HEK293T (cell line): ENCODE data around the gene PROCA1.

Source experiments
- CTCF ChIA-PET: fragments of 350-600 bp; formaldehyde crosslinking; extraction: SDS; loops from one replicate; lab custom pipeline; 2021; ENCODE audit warnings: antibody characterized with exemption, inconsistent platforms; lab: Yijun Ruan, JAX
- POLR2A ChIA-PET: fragments of 350-600 bp; formaldehyde crosslinking; extraction: SDS; loops from one replicate; lab custom pipeline; 2020; ENCODE audit warnings: antibody characterized with exemption, inconsistent platforms; lab: Yijun Ruan, JAX
- DNase-seq: peaks from one replicate; pipeline ENCODE4 v3.0.0; 2012; ENCODE audit warnings: mixed read lengths; ENCODE audit errors: extremely low spot score
- ARNT ChIP-seq: fragments of 450-650 bp; IDR thresholded peaks from 2 replicates; pipeline ENCODE4 v1.6.1; 2017; ENCODE audit warnings: mild to moderate bottlenecking
- BHLHE40 ChIP-seq: fragments of 450-650 bp; IDR thresholded peaks from 2 replicates; pipeline ENCODE4 v1.6.1; 2016; ENCODE audit warnings: mild to moderate bottlenecking, moderate library complexity, borderline replicate concordance
- CTBP1 ChIP-seq: fragments of 450-650 bp; IDR thresholded peaks from 2 replicates; pipeline ENCODE4 v1.6.1; 2016; ENCODE audit warnings: borderline replicate concordance
- ELF4 ChIP-seq: fragments of 450-650 bp; IDR thresholded peaks from 2 replicates; pipeline ENCODE4 v1.6.1; 2017; ENCODE audit warnings: antibody characterized with exemption
- FOXA1 ChIP-seq: fragments of 450-650 bp; IDR thresholded peaks from 2 replicates; pipeline ENCODE4 v1.6.1; 2016; ENCODE audit warnings: mild to moderate bottlenecking
- FOXK2 ChIP-seq: fragments of 450-650 bp; IDR thresholded peaks from 2 replicates; pipeline ENCODE4 v1.6.1; 2016; ENCODE audit warnings: mild to moderate bottlenecking
- FOXM1 ChIP-seq: fragments of 450-650 bp; IDR thresholded peaks from 2 replicates; pipeline ENCODE4 v1.6.1; 2017; ENCODE audit warnings: mild to moderate bottlenecking, borderline replicate concordance
- HDGF ChIP-seq: fragments of 450-650 bp; IDR thresholded peaks from 2 replicates; pipeline ENCODE4 v1.6.1; 2017; ENCODE audit warnings: antibody characterized with exemption, borderline replicate concordance
- L3MBTL2 ChIP-seq: fragments of 450-650 bp; conservative IDR thresholded peaks from 2 replicates; pipeline ENCODE4 v1.6.1; 2016; ENCODE audit warnings: mild to moderate bottlenecking
- LEF1 ChIP-seq: fragments of 450-650 bp; IDR thresholded peaks from 2 replicates; pipeline ENCODE4 v1.6.1; 2017; ENCODE audit warnings: mild to moderate bottlenecking, borderline replicate concordance
- NFRKB ChIP-seq: fragments of 450-650 bp; IDR thresholded peaks from 2 replicates; pipeline ENCODE4 v1.6.1; 2016; ENCODE audit warnings: mild to moderate bottlenecking, moderate library complexity
- PKNOX1 ChIP-seq: fragments of 450-650 bp; IDR thresholded peaks from 2 replicates; pipeline ENCODE4 v1.6.1; 2016
- SP1 ChIP-seq: fragments of 450-650 bp; IDR thresholded peaks from 2 replicates; pipeline ENCODE4 v1.6.1; 2017
- SUZ12 ChIP-seq: fragments of 450-650 bp; IDR thresholded peaks from 2 replicates; pipeline ENCODE4 v1.6.1; 2016; ENCODE audit warnings: mild to moderate bottlenecking
- TARDBP ChIP-seq: fragments of 450-650 bp; IDR thresholded peaks from 2 replicates; pipeline ENCODE4 v1.6.1; 2016
- ZNF384 ChIP-seq: fragments of 450-650 bp; IDR thresholded peaks from 2 replicates; pipeline ENCODE4 v1.6.1; 2016

PROCA1 gene

DNA sequence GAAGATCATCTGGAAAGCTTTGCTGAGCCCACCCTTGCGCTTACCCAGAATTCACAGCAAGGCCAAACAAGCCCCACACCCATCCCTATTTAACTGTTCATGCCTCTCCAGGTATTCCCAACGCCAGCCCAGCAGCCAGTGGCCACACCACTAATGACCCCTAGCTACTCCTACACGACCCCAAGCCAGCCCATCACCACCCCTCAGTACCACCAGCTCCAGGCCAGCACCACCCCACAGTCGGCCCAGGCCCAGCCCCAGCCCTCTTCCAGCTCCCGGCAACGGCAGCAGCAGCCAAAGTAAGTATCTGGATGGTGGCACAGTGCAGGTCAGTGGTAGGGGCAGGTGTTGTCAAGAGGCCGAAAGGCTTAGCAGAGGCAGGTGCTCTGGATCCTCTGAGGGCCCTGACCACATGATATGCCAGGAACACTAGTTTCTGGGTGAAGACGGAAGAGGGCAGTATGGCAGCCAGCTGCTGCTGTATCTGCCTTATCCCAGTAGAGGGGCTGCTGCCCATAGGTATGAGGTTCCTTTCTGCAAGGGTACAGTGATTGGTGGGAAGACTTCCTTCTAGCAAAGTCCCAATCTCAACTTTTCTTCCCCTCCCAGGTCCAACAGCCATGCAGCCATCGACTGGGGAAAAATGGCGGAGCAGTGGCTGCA, 10.7 kb downstream of the PROCA1 start:
- no peak for DNase-seq
- ChIA-PET CTCF (interaction anchor here (0.5 kb wide), 1 partner anchor 15 kb away, joined by 3 read pairs; no protein-coding TSS in a partner anchor), POLR2A (interaction anchor here (2.6 to 15.7 kb wide), 2 partner anchors 10 to 23 kb away, joined by 25 to 309 read pairs; partner anchors contain the start of genes NEK8, PROCA1, RPL23A and TLCD1)
- TF ChIP-seq SP1 (no peak), FOXK2 (no peak), L3MBTL2 (no peak), TARDBP (no peak), FOXA1 (no peak), FOXM1 (no peak), CTBP1 (no peak), HDGF (no peak), BHLHE40 (no peak), NFRKB (no peak), ARNT (no peak), PKNOX1 (no peak), ELF4 (no peak), SUZ12 (no peak), ZNF384 (no peak), LEF1 (no peak)

DNA sequence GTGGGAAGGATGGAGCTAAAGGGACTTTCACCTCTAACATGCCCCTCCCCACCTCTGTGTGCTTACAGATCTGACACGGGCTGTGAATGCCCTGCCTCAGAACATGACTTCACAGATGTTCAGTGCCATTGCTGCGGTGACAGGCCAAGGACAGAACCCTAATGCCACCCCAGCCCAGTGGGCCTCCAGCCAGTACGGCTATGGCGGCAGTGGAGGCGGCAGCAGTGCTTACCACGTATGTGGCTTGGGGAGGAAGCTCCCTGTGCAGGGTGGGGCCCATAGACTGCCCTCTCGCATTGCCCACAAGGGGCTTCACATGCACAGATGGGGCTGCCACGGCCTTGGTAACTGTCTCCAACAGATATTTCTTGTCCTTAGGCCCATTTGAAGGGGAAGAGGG, 11.4 kb downstream of the PROCA1 start:
- CTCF ChIA-PET = interaction anchor here (0.5 kb wide), 1 partner anchor 15 kb away, joined by 3 read pairs; no protein-coding TSS in a partner anchor
- TF ChIP-seq FOXK2 = no peak
- TF ChIP-seq SP1 = no peak
- no peak for TF ChIP-seq ELF4
- TF ChIP-seq TARDBP = no peak
- no peak for TF ChIP-seq LEF1
- TF ChIP-seq ARNT = no peak
- no peak for TF ChIP-seq FOXM1
- no peak for TF ChIP-seq PKNOX1
- DNase-seq = no peak
- POLR2A ChIA-PET = interaction anchor here (2.6 to 15.7 kb wide), 2 partner anchors 11 to 24 kb away, joined by 25 to 309 read pairs; partner anchors contain the start of genes NEK8, PROCA1, RPL23A and TLCD1

GRCh38 chr17:28698253-28698941, 13.3 kb downstream of the PROCA1 start:
- DNase-seq = no peak
- TF ChIP-seq HDGF (no peak), NFRKB (no peak), FOXK2 (no peak), ARNT (no peak), ZNF384 (no peak), FOXM1 (no peak), CTBP1 (no peak), BHLHE40 (no peak), ELF4 (no peak), LEF1 (no peak), SUZ12 (no peak), PKNOX1 (no peak), SP1 (no peak), TARDBP (no peak), L3MBTL2 (no peak), FOXA1 (no peak)
- POLR2A ChIA-PET = interaction anchor here (1.2 to 15.7 kb wide), 3 partner anchors 13 to 26 kb away, joined by 3 to 309 read pairs (median 3); partner anchors contain the start of genes NEK8, PROCA1, RPL23A and TLCD1
- CTCF ChIA-PET = no interaction called here

GRCh38 chr17:28693869-28694268, 17.8 kb downstream of the PROCA1 start:
- POLR2A ChIA-PET = interaction anchor here (0.8 to 2.0 kb wide), 6 partner anchors 11 to 122 kb away, joined by 3 to 7 read pairs (median 4); partner anchors contain the start of genes BLTP2, PIGS and RPL23A
- DNase-seq = no peak
- no peak for TF ChIP-seq ELF4
- no peak for TF ChIP-seq L3MBTL2
- no peak for TF ChIP-seq SP1
- no peak for TF ChIP-seq SUZ12
- no peak for TF ChIP-seq FOXA1
- no peak for TF ChIP-seq TARDBP
- TF ChIP-seq PKNOX1 = no peak
- no peak for TF ChIP-seq ARNT
- TF ChIP-seq BHLHE40 = no peak
- no peak for TF ChIP-seq LEF1
- no peak for TF ChIP-seq NFRKB
- no peak for TF ChIP-seq FOXK2
- no peak for TF ChIP-seq CTBP1
- TF ChIP-seq FOXM1 = no peak
- TF ChIP-seq ZNF384 = no peak
- CTCF ChIA-PET = no interaction called here

DNA sequence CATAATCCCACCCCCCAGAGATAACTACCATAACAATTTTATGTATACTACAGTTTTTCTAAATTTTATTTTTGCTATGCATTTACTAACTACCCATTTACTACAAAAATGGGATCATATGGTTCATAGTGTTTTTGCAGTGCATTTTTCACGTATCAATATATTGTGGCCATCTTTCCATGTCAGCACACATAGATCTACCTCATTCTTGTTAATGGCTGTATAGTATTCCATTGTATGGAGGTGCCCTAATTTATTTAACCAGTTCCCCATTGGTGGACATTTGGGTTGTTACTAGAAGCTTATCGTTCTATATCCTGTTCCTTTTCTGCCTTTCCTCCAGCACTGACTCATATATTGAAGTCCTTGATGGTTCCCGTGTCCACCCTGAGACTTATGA, 22.7 kb downstream of the PROCA1 start:
- ChIA-PET POLR2A (interaction anchor here (1.1 kb wide), 1 partner anchor 31 kb away, joined by 3 read pairs; the partner anchor contains the start of gene RPL23A), CTCF (no interaction called here)
- DNase-seq = no peak
- TF ChIP-seq ARNT (no peak), FOXM1 (no peak), BHLHE40 (no peak), CTBP1 (no peak), LEF1 (no peak), L3MBTL2 (no peak), PKNOX1 (no peak), HDGF (no peak), FOXK2 (no peak), TARDBP (no peak), SUZ12 (no peak), FOXA1 (no peak), ZNF384 (no peak)
